H1 (cell line): ENCODE data around the gene SLC25A22.

ENCODE experiments used
- CEBPB ChIP-seq: IDR thresholded peaks from 2 replicates; pipeline ENCODE4 v1.6.1; 2012; ENCODE audit warnings: low read depth, low read length
- CTCF ChIP-seq, 3 experiments: IDR thresholded peaks; 1 replicate in 2 of 3; 2 replicates in 1 of 3; pipeline versions ENCODE4 v1.5.1 to v1.6.1; 2011; ENCODE audit warnings: low read length in 3 of 3, mild to moderate bottlenecking in 3 of 3, inconsistent platforms in 2 of 3, low read depth in 1 of 3, moderate library complexity in 1 of 3; ENCODE audit not compliant: insufficient read depth in 1 of 3; ENCODE audit errors: control extremely low read depth in 1 of 3
- EP300 ChIP-seq, 2 experiments: IDR thresholded peaks; 1 replicate in 1 of 2; 2 replicates in 1 of 2; pipeline ENCODE4 v1.6.1; 2011 to 2012; ENCODE audit warnings: low read depth in 2 of 2, low read length in 2 of 2, mild to moderate bottlenecking in 2 of 2, borderline replicate concordance in 1 of 2, inconsistent platforms in 1 of 2, moderate library complexity in 1 of 2
- POLR2A ChIP-seq, 2 experiments: IDR thresholded peaks; 1 replicate in 1 of 2; 2 replicates in 1 of 2; pipeline ENCODE4 v1.6.1; 2011; ENCODE audit warnings: low read depth in 2 of 2, low read length in 2 of 2, mild to moderate bottlenecking in 2 of 2; ENCODE audit errors: control extremely low read depth in 1 of 2

GRCh38 chr11:802693-803466 is 4.8 kb upstream of the SLC25A22 start:
- TF ChIP-seq CTCF (IDR thresholded peaks at IDR 0.05; ENCODE audit: control extremely low read depth in 1 of 3, insufficient read depth in 1 of 3, low read depth in 1 of 3, low read length in 3 of 3) = no peak
- no peak for TF ChIP-seq CEBPB
- TF ChIP-seq EP300 (IDR thresholded peaks at IDR 0.05; ENCODE audit: borderline replicate concordance in 1 of 2, low read depth in 2 of 2, low read length in 2 of 2) = no peak
- no peak for TF ChIP-seq POLR2A (IDR thresholded peaks at IDR 0.05; ENCODE audit: control extremely low read depth in 1 of 2, low read depth in 2 of 2, low read length in 2 of 2)
